Stomach smooth muscle (tissue), 2 donors: ENCODE data around the gene COX8C.
A peak's percentile ranks its signal among the peaks of the same experiment; 100 is the strongest.
"Not testable (repeated sequence)": the region's sequence is repeated elsewhere in the genome, so short reads cannot be mapped to it uniquely, and the experiment has no call there.

Experiments
- H3K27ac ChIP-seq: one replicate; pipeline ENCODE4 v1.7.0; 2013; ENCODE audit warnings: mild to moderate bottlenecking, low read length, inconsistent platforms
- H3K27me3 ChIP-seq, 2 donors: one replicate each; pipeline ENCODE4 v1.7.0; 2013; ENCODE audit warnings: low read length in 2 of 2; ENCODE audit not compliant: insufficient read depth in 2 of 2, control insufficient read depth in 1 of 2
- H3K36me3 ChIP-seq, 2 donors: one replicate each; pipeline ENCODE4 v1.7.0; 2013; ENCODE audit warnings: low read length in 2 of 2; ENCODE audit not compliant: control insufficient read depth in 2 of 2, insufficient read depth in 2 of 2
- H3K4me1 ChIP-seq: one replicate; pipeline ENCODE4 v1.7.0; 2013; ENCODE audit warnings: low read length; ENCODE audit not compliant: control insufficient read depth, insufficient read depth
- H3K4me3 ChIP-seq, 2 donors: one replicate each; pipeline ENCODE4 v1.7.0; 2013; ENCODE audit warnings: low read length in 2 of 2
- H3K9ac ChIP-seq, 2 donors: one replicate each; pipeline ENCODE4 v1.7.0; 2013; ENCODE audit warnings: low read length in 2 of 2, mild to moderate bottlenecking in 1 of 2
- H3K9me3 ChIP-seq, 2 donors: one replicate each; pipeline ENCODE4 v1.7.0; 2013; ENCODE audit warnings: low read length in 2 of 2; ENCODE audit not compliant: control insufficient read depth in 2 of 2
- donor health status: healthy.
- donor health status: Pancreatic carcinoma.

Gene COX8C

GRCh38 chr14:93333631-93334103, 13.3 kb upstream of the COX8C start:
- peaks cover 11% of the 10 kb centered on the region for H3K4me1 ChIP-seq
- H3K36me3 ChIP-seq: no peaks in the 10 kb centered on the region
- H3K9ac ChIP-seq: peak overlapping the region; percentile 90
- no peaks in the 10 kb centered on the region for H3K27me3 ChIP-seq
- no peaks in the 10 kb centered on the region for H3K9me3 ChIP-seq
- peak overlapping the region; percentile 94 to 97 for H3K4me3 ChIP-seq
- peak overlapping the region; percentile 92 for H3K27ac ChIP-seq

GRCh38 chr14:93337143-93337753, 9.7 kb upstream of the COX8C start:
- Histone ChIP-seq H3K9ac (no peak overlapping the region), H3K4me1 (peaks cover 6% of the 10 kb centered on the region), H3K36me3 (no peaks in the 10 kb centered on the region), H3K27me3 (no peaks in the 10 kb centered on the region), H3K27ac (no peak overlapping the region), H3K4me3 (no peak overlapping the region), H3K9me3 (no peaks in the 10 kb centered on the region)

GRCh38 chr14:93337884-93338283, 9.1 kb upstream of the COX8C start:
- Histone ChIP-seq H3K36me3 (no peaks in the 10 kb centered on the region), H3K27ac (no peak overlapping the region), H3K4me3 (no peak overlapping the region), H3K27me3 (no peaks in the 10 kb centered on the region), H3K4me1 (peaks cover 6% of the 10 kb centered on the region), H3K9ac (no peak overlapping the region), H3K9me3 (no peaks in the 10 kb centered on the region)

GRCh38 chr14:93343266-93343665, 3.7 kb upstream of the COX8C start:
- no peaks in the 10 kb centered on the region for H3K9me3 ChIP-seq
- H3K36me3 ChIP-seq: no peaks in the 10 kb centered on the region
- no peak overlapping the region for H3K4me3 ChIP-seq
- no peaks in the 10 kb centered on the region for H3K4me1 ChIP-seq
- no peak overlapping the region for H3K9ac ChIP-seq
- H3K27ac ChIP-seq: no peak overlapping the region
- H3K27me3 ChIP-seq: no peaks in the 10 kb centered on the region

GRCh38 chr14:93343797-93344196, 3.2 kb upstream of the COX8C start:
- no peaks in the 10 kb centered on the region for H3K9me3 ChIP-seq
- H3K4me1 ChIP-seq: no peaks in the 10 kb centered on the region
- no peak overlapping the region for H3K4me3 ChIP-seq
- no peak overlapping the region for H3K27ac ChIP-seq
- H3K9ac ChIP-seq: no peak overlapping the region
- no peaks in the 10 kb centered on the region for H3K27me3 ChIP-seq
- no peaks in the 10 kb centered on the region for H3K36me3 ChIP-seq

- Histone ChIP-seq H3K27ac (no peak overlapping the region), H3K36me3 (no peaks in the 10 kb centered on the region), H3K9me3 (no peaks in the 10 kb centered on the region), H3K4me3 (no peak overlapping the region), H3K27me3 (no peaks in the 10 kb centered on the region), H3K9ac (no peak overlapping the region), H3K4me1 (no peaks in the 10 kb centered on the region)
Measured at GRCh38 chr14:93347850-93348249, 868 bp downstream of the COX8C start.

- Histone ChIP-seq H3K9me3 (no peaks in the 10 kb centered on the region), H3K4me1 (no peaks in the 10 kb centered on the region), H3K4me3 (no peak overlapping the region), H3K9ac (no peak overlapping the region), H3K27me3 (no peaks in the 10 kb centered on the region), H3K36me3 (no peaks in the 10 kb centered on the region), H3K27ac (no peak overlapping the region)
Measured at GRCh38 chr14:93348292-93348691, 1.3 kb downstream of the COX8C start.

GRCh38 chr14:93354873-93355272, 7.9 kb downstream of the COX8C start:
- not testable (repeated sequence) for H3K27ac ChIP-seq, H3K9me3 ChIP-seq, H3K4me1 ChIP-seq, H3K4me3 ChIP-seq, H3K27me3 ChIP-seq, H3K9ac ChIP-seq, H3K36me3 ChIP-seq

- Histone ChIP-seq H3K4me1 (no peaks in the 10 kb centered on the region), H3K9ac (no peak overlapping the region), H3K4me3 (no peak overlapping the region), H3K27me3 (no peaks in the 10 kb centered on the region), H3K9me3 (peaks cover 0 to 9% of the 10 kb centered on the region in 2 donors), H3K27ac (no peak overlapping the region), H3K36me3 (no peaks in the 10 kb centered on the region)
Measured at GRCh38 chr14:93368996-93369712, 22.2 kb downstream of the COX8C start.

- Histone ChIP-seq H3K9ac (no peak overlapping the region), H3K27me3 (no peaks in the 10 kb centered on the region), H3K36me3 (no peaks in the 10 kb centered on the region), H3K4me1 (no peaks in the 10 kb centered on the region), H3K9me3 (peaks cover 0 to 9% of the 10 kb centered on the region in 2 donors), H3K4me3 (no peak overlapping the region), H3K27ac (no peak overlapping the region)
Measured at GRCh38 chr14:93369713-93370266, 22.8 kb downstream of the COX8C start.

- no peak overlapping the region for H3K4me3 ChIP-seq
- H3K27me3 ChIP-seq: no peaks in the 10 kb centered on the region
- H3K4me1 ChIP-seq: no peaks in the 10 kb centered on the region
- no peak overlapping the region for H3K27ac ChIP-seq
- H3K9me3 ChIP-seq: peaks cover 0 to 6% of the 10 kb centered on the region in 2 donors
- H3K9ac ChIP-seq: no peak overlapping the region
- no peaks in the 10 kb centered on the region for H3K36me3 ChIP-seq
Measured at GRCh38 chr14:93375673-93376156, 28.7 kb downstream of the COX8C start.
